Measurements from ENCODE around the gene RPL7L1.
"Not testable (repeated sequence)": the region's sequence is repeated elsewhere in the genome, so short reads cannot be mapped to it uniquely, and the experiment has no call there.

Gene RPL7L1

GRCh38 chr6:42879372-42880239 lies at the start of gene RPL7L1:
RPL7L1 (plus strand) TSS chr6:42879616; CDS start chr6:42879911, 295 bp downstream.
- DNase-seq: peak; percentile 70 to 85

GRCh38 chr6:42831237-42831636 lies 48.2 kb upstream of the RPL7L1 start:
- DNase-seq: no peak

- DNase-seq: no peak
Measured at GRCh38 chr6:42834056-42834455, 45.4 kb upstream of the RPL7L1 start.

GRCh38 chr6:42841844-42842584 lies 37.4 kb upstream of the RPL7L1 start:
- no peak for DNase-seq

- no peak for DNase-seq
Measured at GRCh38 chr6:42845327-42845694, 34.1 kb upstream of the RPL7L1 start.

- DNase-seq: no peak
Measured at GRCh38 chr6:42846505-42846904, 32.9 kb upstream of the RPL7L1 start.

- no peak for DNase-seq
Measured at GRCh38 chr6:42848700-42849099, 30.7 kb upstream of the RPL7L1 start.

- no peak for DNase-seq
Measured at GRCh38 chr6:42851599-42851998, 27.8 kb upstream of the RPL7L1 start.

- DNase-seq: no peak
Measured at GRCh38 chr6:42860036-42860435, 19.4 kb upstream of the RPL7L1 start.

GRCh38 chr6:42860481-42860880 lies 18.9 kb upstream of the RPL7L1 start:
- no peak for DNase-seq

GRCh38 chr6:42864602-42865001 lies 14.8 kb upstream of the RPL7L1 start:
- DNase-seq: no peak

- DNase-seq: no peak
Measured at GRCh38 chr6:42870145-42870936, 9.1 kb upstream of the RPL7L1 start.

GRCh38 chr6:42871711-42872110 lies 7.7 kb upstream of the RPL7L1 start:
- DNase-seq: no peak

GRCh38 chr6:42873313-42873712 lies 6.1 kb upstream of the RPL7L1 start:
- DNase-seq: no peak

GRCh38 chr6:42877695-42878094 lies 1.7 kb upstream of the RPL7L1 start:
- no peak for DNase-seq

GRCh38 chr6:42880240-42880817 lies 913 bp downstream of the RPL7L1 start:
- DNase-seq: not testable (repeated sequence)

- DNase-seq: not testable (repeated sequence)
Measured at GRCh38 chr6:42880871-42881270, 1.5 kb downstream of the RPL7L1 start.

GRCh38 chr6:42885702-42886101 lies 6.3 kb downstream of the RPL7L1 start:
- DNase-seq: no peak

- DNase-seq: not testable (repeated sequence)
Measured at GRCh38 chr6:42888201-42888600, 8.8 kb downstream of the RPL7L1 start.

GRCh38 chr6:42889815-42890214 lies 10.4 kb downstream of the RPL7L1 start:
- DNase-seq: no peak

- DNase-seq: peak; percentile 83 to 86
Measured at GRCh38 chr6:42890311-42891198, 11.1 kb downstream of the RPL7L1 start.

- no peak for DNase-seq
Measured at GRCh38 chr6:42891199-42891722, 11.8 kb downstream of the RPL7L1 start.

Data from stimulated activated CD4-positive, alpha-beta T cell treated with anti-CD3 and anti-CD28 coated beads, Interleukin-4, amount 100 ng/mL, for 4 hours (primary cell).